Measurements from ENCODE around the gene NOL11.
"Not testable (repeated sequence)": the region's sequence is repeated elsewhere in the genome, so short reads cannot be mapped to it uniquely, and the experiment has no call there.

Gene NOL11

GRCh38 chr17:67756766-67757165, 39.0 kb downstream of the NOL11 start:
- DNase-seq: not testable (repeated sequence)

GRCh38 chr17:67759355-67760171, 41.8 kb downstream of the NOL11 start:
- no peak for DNase-seq

- DNase-seq: no peak
Measured at GRCh38 chr17:67765623-67766022, 47.9 kb downstream of the NOL11 start.

GRCh38 chr17:67769231-67769630, 51.5 kb downstream of the NOL11 start:
- DNase-seq: no peak

GRCh38 chr17:67770539-67770938, 52.8 kb downstream of the NOL11 start:
- DNase-seq: no peak

- no peak for DNase-seq
Measured at GRCh38 chr17:67772679-67773078, 54.9 kb downstream of the NOL11 start.

GRCh38 chr17:67773246-67773645, 55.5 kb downstream of the NOL11 start:
- no peak for DNase-seq

GRCh38 chr17:67779098-67779672, 61.4 kb downstream of the NOL11 start:
- DNase-seq: peak in 1 of 2 donors; percentile 62

- DNase-seq: no peak
Measured at GRCh38 chr17:67784364-67785121, 66.8 kb downstream of the NOL11 start.

- DNase-seq: no peak
Measured at GRCh38 chr17:67785122-67785477, 67.4 kb downstream of the NOL11 start.

GRCh38 chr17:67785504-67785903, 67.8 kb downstream of the NOL11 start:
- no peak for DNase-seq
